ENCODE measurements around the gene HGS. TPM values are rescaled to one million over a fixed set of nuclear protein-coding genes. Genes with fewer than 3 reads are reported as not detected.

The HGS gene
- total and polyA plus RNA-seq, 2 donors (not counting 3 experiments of a cell fraction or from before 2014, with no cell fraction given) = 166 to 191 TPM

GRCh38 chr17:81635973-81636504, 47.8 kb upstream of the HGS start:
- H3K4me2 ChIP-seq (ENCODE audit: insufficient read depth, low read length) = peak overlapping the region; percentile 89
- peaks cover 6% of the 10 kb centered on the region for H4K20me1 ChIP-seq (replicated peaks; ENCODE audit: control insufficient read depth, extremely low read depth, insufficient read depth, low read length)
- no peak overlapping the region for H2AFZ ChIP-seq (ENCODE audit: low read depth, low read length)
- no peaks in the 10 kb centered on the region for H3K36me3 ChIP-seq (ENCODE audit: control insufficient read depth in 2 of 2, extremely low read depth in 1 of 2, insufficient read depth in 2 of 2, low read length in 2 of 2)
- CTCF ChIA-PET = interaction anchor here (1.0 to 1.1 kb wide), 2 partner anchors 12 to 29 kb away, joined by 3 to 4 read pairs; no protein-coding TSS in a partner anchor
- FAIRE-seq = peak; percentile 83
- no peaks in the 10 kb centered on the region for H3K9me3 ChIP-seq (replicated peaks; ENCODE audit: control insufficient read depth, insufficient read depth, low read length)
- dilution Hi-C loops (cut with MboI; ENCODE audit: extremely low pct_ligation_motif_present, low sequenced_read_pairs) (no loop called here), intact Hi-C loops (cut with micrococcal nuclease) (loop anchor here (2.0 kb wide), 1 partner anchor 31 kb away; the partner anchor contains the start of genes CCDC137 and OXLD1)
- TSS peak; percentile 42 for BruUV-seq (replicated peaks)
- peaks cover 11% of the 10 kb centered on the region for H3K4me1 ChIP-seq (ENCODE audit: control insufficient read depth, extremely low read depth, insufficient read depth, low read length)
- DNase-seq (ENCODE audit: low read depth, low spot score) = no peak
- TF ChIP-seq EZH2 (IDR thresholded peaks at IDR 0.05; ENCODE audit: borderline replicate concordance, low read depth, low read length, severe bottlenecking) (no peak), MYC (IDR thresholded peaks at IDR 0.05; ENCODE audit: low read depth, low read length) (no peak), CTCF (IDR thresholded peaks at IDR 0.05; ENCODE audit: extremely low read depth in 1 of 2, insufficient read depth in 1 of 2, low read depth in 1 of 2, low read length in 2 of 2) (no peak), FOS (IDR thresholded peaks at IDR 0.05; ENCODE audit: borderline replicate concordance, insufficient read depth, low read length) (no peak), JUN (IDR thresholded peaks at IDR 0.05; ENCODE audit: borderline replicate concordance, insufficient read depth, insufficient read length, low read depth) (no peak), POLR2AphosphoS5 (IDR thresholded peaks at IDR 0.05; ENCODE audit: insufficient read depth, low read depth, low read length) (no peak), POLR2A (IDR thresholded peaks at IDR 0.05; ENCODE audit: low read depth, low read length) (no peak), GATA2 (IDR thresholded peaks at IDR 0.05; ENCODE audit: insufficient read depth, insufficient read length, low read depth, low read length) (no peak)
- peak overlapping the region; percentile 75 for H3K27ac ChIP-seq (ENCODE audit: insufficient read depth, low read depth, low read length)
- H3K27me3 ChIP-seq (ENCODE audit: control insufficient read depth in 2 of 2, insufficient read depth in 2 of 2, low read length in 2 of 2) = no peaks in the 10 kb centered on the region
- H3K9me1 ChIP-seq (replicated peaks; ENCODE audit: control insufficient read depth, extremely low read depth, insufficient read depth, low read length) = no peaks in the 10 kb centered on the region
- POLR2A ChIA-PET = interaction anchor here (0.9 kb wide), 1 partner anchor 20 kb away, joined by 4 read pairs; the partner anchor contains the start of gene PDE6G
- peak overlapping the region; percentile 70 to 91 (median 84) for H3K4me3 ChIP-seq (replicated peaks in 1 of 3; ENCODE audit: insufficient read depth in 1 of 3, low read depth in 1 of 3, low read length in 3 of 3)
- H3K9ac ChIP-seq (replicated peaks; ENCODE audit: extremely low read depth, insufficient read depth, low read length) = peak overlapping the region; percentile 93
- peaks cover 53% of the 10 kb centered on the region for H3K79me2 ChIP-seq (ENCODE audit: control insufficient read depth, insufficient read depth, low read length)

Data from endothelial cell of umbilical vein (primary cell).